OCI-LY1 (cell line): ENCODE results near the gene CRTC1.

Experiments
- H2AFZ ChIP-seq: fragments of 200-600 bp; sonication (generic), shearing (Covaris generic); 2 replicates; pipeline ENCODE4 v1.6.0; 2014; ENCODE audit warnings: antibody characterized with exemption, mild to moderate bottlenecking, low read length
- H3F3A ChIP-seq: fragments of 200-600 bp; sonication (generic), shearing (Covaris generic); 2 replicates; pipeline ENCODE4 v1.6.0; 2014; ENCODE audit warnings: mild to moderate bottlenecking, antibody characterized with exemption, low read length, moderate library complexity; ENCODE audit not compliant: insufficient read depth
- H3K27ac ChIP-seq: fragments of 200-600 bp; sonication (generic); 2 replicates; pipeline ENCODE4 v1.5.1; 2014; ENCODE audit warnings: low read length, mixed run types, mild to moderate bottlenecking, low read depth; ENCODE audit not compliant: poor library complexity, severe bottlenecking
- H3K27me3 ChIP-seq: fragments of 200-600 bp; sonication (generic); 2 replicates; pipeline ENCODE4 v1.6.0; 2014; ENCODE audit warnings: antibody characterized with exemption, mild to moderate bottlenecking, low read length, moderate library complexity; ENCODE audit not compliant: insufficient read depth
- H3K36me3 ChIP-seq: fragments of 200-600 bp; sonication (generic); 2 replicates; pipeline ENCODE4 v1.6.1; 2014; ENCODE audit warnings: mild to moderate bottlenecking, antibody characterized with exemption, low read length, moderate library complexity, mixed read lengths; ENCODE audit not compliant: insufficient read depth
- H3K4me1 ChIP-seq: fragments of 200-600 bp; sonication (generic); 2 replicates; pipeline ENCODE4 v1.5.1; 2014; ENCODE audit warnings: mild to moderate bottlenecking, low read length, moderate library complexity; ENCODE audit not compliant: insufficient read depth, severe bottlenecking
- H3K4me2 ChIP-seq: fragments of 200-600 bp; sonication (generic), shearing (Covaris generic); 2 replicates; pipeline ENCODE4 v1.6.1; 2014; ENCODE audit warnings: low read length
- H3K4me3 ChIP-seq: fragments of 200-600 bp; sonication (generic); 2 replicates; pipeline ENCODE4 v1.5.1; 2014; ENCODE audit warnings: low read length, low read depth, mild to moderate bottlenecking, mixed read lengths; ENCODE audit not compliant: poor library complexity, severe bottlenecking
- H3K79me2 ChIP-seq: fragments of 200-600 bp; shearing (Covaris generic); 2 replicates; pipeline ENCODE4 v1.6.1; 2016; ENCODE audit warnings: mixed run types, low read length, mixed read lengths; ENCODE audit not compliant: insufficient read depth
- H3K9ac ChIP-seq: fragments of 200-600 bp; sonication (generic), shearing (Covaris generic); 2 replicates; pipeline ENCODE4 v1.6.1; 2014; ENCODE audit warnings: mild to moderate bottlenecking, low read length, mixed read lengths
- H3K9me2 ChIP-seq: fragments of 200-600 bp; sonication (generic), shearing (Covaris generic); 2 replicates; pipeline ENCODE4 v1.6.1; 2014; ENCODE audit warnings: low read depth, mild to moderate bottlenecking, low read length, mixed read lengths
- H3K9me3 ChIP-seq: fragments of 200-600 bp; shearing (Covaris generic); 2 replicates; pipeline ENCODE4 v1.6.1; 2014; ENCODE audit warnings: low read length, mixed read lengths
- H4K20me1 ChIP-seq: fragments of 200-600 bp; sonication (generic), shearing (Covaris generic); 2 replicates; pipeline ENCODE4 v1.6.0; 2016; ENCODE audit warnings: mild to moderate bottlenecking, low read length; ENCODE audit not compliant: insufficient read depth
- CTCF ChIP-seq: fragments of 200-600 bp; sonication (generic), shearing (Covaris generic); IDR thresholded peaks from 2 replicates; pipeline ENCODE4 v1.5.1; 2017; ENCODE audit warnings: mild to moderate bottlenecking, antibody characterized with exemption, low read length, moderate library complexity, mixed read lengths
- EZH2 ChIP-seq: fragments of 200-600 bp; sonication (generic), shearing (Covaris generic); IDR thresholded peaks from 2 replicates; pipeline ENCODE4 v1.8.0; 2017; ENCODE audit warnings: borderline replicate concordance, mixed run types, mild to moderate bottlenecking, antibody characterized with exemption, low read length, moderate library complexity, mixed read lengths

Gene CRTC1

GRCh38 chr19:18763674-18764590 lies 80.5 kb downstream of the CRTC1 start:
- no peak overlapping the region for H3K27ac ChIP-seq

GRCh38 chr19:18764591-18765051 lies 81.1 kb downstream of the CRTC1 start:
- Histone ChIP-seq H3K4me3 (no peak overlapping the region), H3K4me1 (no peaks in the 10 kb centered on the region), H3K27ac (no peak overlapping the region), H3K9ac (no peak overlapping the region), H3F3A (no peaks in the 10 kb centered on the region), H3K79me2 (no peaks in the 10 kb centered on the region), H3K9me2 (no peaks in the 10 kb centered on the region), H3K36me3 (no peaks in the 10 kb centered on the region), H2AFZ (no peak overlapping the region), H3K4me2 (no peak overlapping the region), H4K20me1 (no peaks in the 10 kb centered on the region), H3K27me3 (peaks cover 15% of the 10 kb centered on the region; the same call in 1 of the 2 replicates), H3K9me3 (no peaks in the 10 kb centered on the region)
- TF ChIP-seq CTCF (no peak), EZH2 (no peak)

More at GRCh38 chr19:18763674-18764590, 80.5 kb downstream of the CRTC1 start:
- Histone ChIP-seq H3K4me3 (no peak overlapping the region), H3K9me3 (no peaks in the 10 kb centered on the region), H3K36me3 (no peaks in the 10 kb centered on the region), H3K9me2 (no peaks in the 10 kb centered on the region), H3K27me3 (peaks cover 15% of the 10 kb centered on the region; the same call in 1 of the 2 replicates), H3K4me1 (no peaks in the 10 kb centered on the region), H2AFZ (no peak overlapping the region), H3K4me2 (no peak overlapping the region), H3K79me2 (no peaks in the 10 kb centered on the region), H4K20me1 (no peaks in the 10 kb centered on the region), H3F3A (no peaks in the 10 kb centered on the region), H3K9ac (no peak overlapping the region)
- no peak for TF ChIP-seq CTCF
- no peak for TF ChIP-seq EZH2

GRCh38 chr19:18765224-18765623 lies 81.7 kb downstream of the CRTC1 start:
- Histone ChIP-seq H3K4me3 (no peak overlapping the region), H3K9ac (no peak overlapping the region), H3F3A (no peaks in the 10 kb centered on the region), H3K4me2 (no peak overlapping the region), H3K36me3 (no peaks in the 10 kb centered on the region), H3K79me2 (no peaks in the 10 kb centered on the region), H3K9me3 (no peaks in the 10 kb centered on the region), H3K27ac (no peak overlapping the region), H4K20me1 (no peaks in the 10 kb centered on the region), H3K4me1 (no peaks in the 10 kb centered on the region), H3K27me3 (peaks cover 15% of the 10 kb centered on the region; the same call in 1 of the 2 replicates), H3K9me2 (no peaks in the 10 kb centered on the region), H2AFZ (no peak overlapping the region)
- no peak for TF ChIP-seq CTCF
- no peak for TF ChIP-seq EZH2
